DND-41 (cell line): ENCODE data around the gene CACNA1S.

Experiments used
- EZH2 ChIP-seq: IDR thresholded peaks from 3 replicates; pipeline ENCODE4 v1.6.1; 2012; ENCODE audit warnings: borderline replicate concordance, low read depth, mild to moderate bottlenecking, moderate library complexity, low read length, inconsistent platforms; ENCODE audit not compliant: severe bottlenecking
- TF ChIP-seq, protein P1 (sequence below): IDR thresholded peaks from 2 replicates; pipeline ENCODE4 v1.5.1; 2012; ENCODE audit warnings: borderline replicate concordance, low read length, moderate library complexity, mild to moderate bottlenecking; ENCODE audit not compliant: poor library complexity, severe bottlenecking; ENCODE audit errors: extremely low read depth

DNA sequence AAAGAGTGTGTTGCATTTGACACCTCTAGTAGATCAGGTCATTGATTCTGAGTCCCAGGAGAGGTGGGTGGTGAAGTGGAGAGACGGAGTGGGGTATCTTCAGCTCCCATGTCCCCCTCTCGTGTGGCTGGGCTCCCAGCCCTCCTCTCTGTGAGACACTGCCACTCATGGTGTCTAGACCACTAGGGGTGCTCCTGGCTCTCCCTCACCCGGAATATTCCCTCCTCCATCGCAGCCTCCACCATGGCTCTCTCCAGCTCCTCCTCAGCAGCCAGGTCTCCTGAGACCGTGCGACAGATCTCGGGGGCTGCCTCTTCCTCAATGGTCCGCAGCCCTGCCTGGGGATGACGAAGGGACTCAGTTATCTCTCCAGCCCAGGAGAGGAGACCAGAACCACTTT is 68.1 kb downstream of the CACNA1S start:
- TF ChIP-seq, protein P1, sequence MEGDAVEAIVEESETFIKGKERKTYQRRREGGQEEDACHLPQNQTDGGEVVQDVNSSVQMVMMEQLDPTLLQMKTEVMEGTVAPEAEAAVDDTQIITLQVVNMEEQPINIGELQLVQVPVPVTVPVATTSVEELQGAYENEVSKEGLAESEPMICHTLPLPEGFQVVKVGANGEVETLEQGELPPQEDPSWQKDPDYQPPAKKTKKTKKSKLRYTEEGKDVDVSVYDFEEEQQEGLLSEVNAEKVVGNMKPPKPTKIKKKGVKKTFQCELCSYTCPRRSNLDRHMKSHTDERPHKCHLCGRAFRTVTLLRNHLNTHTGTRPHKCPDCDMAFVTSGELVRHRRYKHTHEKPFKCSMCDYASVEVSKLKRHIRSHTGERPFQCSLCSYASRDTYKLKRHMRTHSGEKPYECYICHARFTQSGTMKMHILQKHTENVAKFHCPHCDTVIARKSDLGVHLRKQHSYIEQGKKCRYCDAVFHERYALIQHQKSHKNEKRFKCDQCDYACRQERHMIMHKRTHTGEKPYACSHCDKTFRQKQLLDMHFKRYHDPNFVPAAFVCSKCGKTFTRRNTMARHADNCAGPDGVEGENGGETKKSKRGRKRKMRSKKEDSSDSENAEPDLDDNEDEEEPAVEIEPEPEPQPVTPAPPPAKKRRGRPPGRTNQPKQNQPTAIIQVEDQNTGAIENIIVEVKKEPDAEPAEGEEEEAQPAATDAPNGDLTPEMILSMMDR = no peak
- no peak for TF ChIP-seq EZH2
